Astrocyte (in vitro differentiated cells and primary cell): ENCODE data around the gene LRIG1. TPM values are rescaled to one million over a fixed set of nuclear protein-coding genes. Genes with fewer than 3 reads are reported as not detected.

Source experiments
- DNase-seq: peaks from one replicate; pipeline ENCODE4 v3.0.0-alpha.2; 2010; ENCODE audit warnings: low read depth
- FAIRE-seq: peaks from 2 replicates; lab custom pipeline; 2011; peaks lifted over from hg19 to GRCh38; lab: Jason Lieb, UNC
- H2AFZ ChIP-seq: 2 replicates; pipeline ENCODE4 v1.6.0; 2012; ENCODE audit warnings: low read depth, low read length, inconsistent platforms
- H3K27ac ChIP-seq: 2 replicates; pipeline ENCODE4 v1.5.1; 2011; ENCODE audit warnings: low read depth, low read length, inconsistent platforms
- H3K27me3 ChIP-seq: 2 replicates; pipeline ENCODE4 v1.6.0; 2011; ENCODE audit warnings: low read length, inconsistent platforms; ENCODE audit not compliant: insufficient read depth
- H3K36me3 ChIP-seq: 2 replicates; pipeline ENCODE4 v1.5.1; 2011; ENCODE audit warnings: low read length, inconsistent platforms; ENCODE audit not compliant: insufficient read depth
- H3K4me1 ChIP-seq: 2 replicates; pipeline ENCODE4 v1.5.1; 2011; ENCODE audit warnings: low read length, inconsistent platforms; ENCODE audit not compliant: insufficient read depth
- H3K4me2 ChIP-seq: 2 replicates; pipeline ENCODE4 v1.6.0; 2012; ENCODE audit warnings: low read length, inconsistent platforms
- H3K4me3 ChIP-seq: 2 replicates; pipeline ENCODE4 v1.5.1; 2011; ENCODE audit warnings: low read depth, mild to moderate bottlenecking, low read length, inconsistent platforms; ENCODE audit not compliant: insufficient read depth
- H3K79me2 ChIP-seq: 2 replicates; pipeline ENCODE4 v1.6.0; 2012; ENCODE audit warnings: mild to moderate bottlenecking, low read length, inconsistent platforms; ENCODE audit not compliant: insufficient read depth
- H3K9ac ChIP-seq: 2 replicates; pipeline ENCODE4 v1.6.0; 2012; ENCODE audit warnings: mild to moderate bottlenecking, low read length, inconsistent platforms
- H3K9me3 ChIP-seq: 2 replicates; pipeline ENCODE4 v1.5.1; 2012; ENCODE audit warnings: low read depth, mild to moderate bottlenecking, low read length, inconsistent platforms; ENCODE audit not compliant: insufficient read depth
- H4K20me1 ChIP-seq: 2 replicates; pipeline ENCODE4 v1.6.0; 2012; ENCODE audit warnings: low read length, inconsistent platforms; ENCODE audit not compliant: insufficient read depth
- H3K27ac Mint-ChIP-seq: one replicate; pipeline ENCODE4 v1.8.0; 2021; ENCODE audit warnings: mild to moderate bottlenecking, mixed read lengths; ENCODE audit not compliant: unreplicated experiment
- H3K27me3 Mint-ChIP-seq: one replicate; pipeline ENCODE4 v1.8.0; 2021; ENCODE audit warnings: low read depth, mixed read lengths; ENCODE audit not compliant: unreplicated experiment
- H3K36me3 Mint-ChIP-seq: one replicate; pipeline ENCODE4 v1.8.0; 2021; ENCODE audit warnings: low read depth, mixed read lengths; ENCODE audit not compliant: unreplicated experiment
- H3K4me1 Mint-ChIP-seq: one replicate; pipeline ENCODE4 v1.8.0; 2021; ENCODE audit warnings: low read depth, mixed read lengths; ENCODE audit not compliant: unreplicated experiment
- H3K4me3 Mint-ChIP-seq: one replicate; pipeline ENCODE4 v1.8.0; 2021; ENCODE audit warnings: mild to moderate bottlenecking, moderate library complexity, mixed read lengths; ENCODE audit not compliant: unreplicated experiment
- H3K9me3 Mint-ChIP-seq: one replicate; pipeline ENCODE4 v1.8.0; 2021; ENCODE audit warnings: mild to moderate bottlenecking, mixed read lengths; ENCODE audit not compliant: unreplicated experiment
- CTCF ChIP-seq: IDR thresholded peaks from 2 replicates; pipeline ENCODE4 v1.5.1; 2011; ENCODE audit warnings: low read depth, mild to moderate bottlenecking, inconsistent platforms, low read length, moderate library complexity; ENCODE audit not compliant: insufficient read depth
- EZH2 ChIP-seq: IDR thresholded peaks from 2 replicates; pipeline ENCODE4 v1.6.1; 2012; ENCODE audit warnings: mild to moderate bottlenecking, low read length, inconsistent platforms; ENCODE audit not compliant: insufficient read depth
- total RNA-seq: library from RNA; stranded (reverse); gene quantifications from 2 replicates; pipeline ENCODE4 v1.2.1, GENCODE V29; 2021

Gene LRIG1
- total RNA-seq, 1 donor from 2014 or later: 39.7 TPM

DNA sequence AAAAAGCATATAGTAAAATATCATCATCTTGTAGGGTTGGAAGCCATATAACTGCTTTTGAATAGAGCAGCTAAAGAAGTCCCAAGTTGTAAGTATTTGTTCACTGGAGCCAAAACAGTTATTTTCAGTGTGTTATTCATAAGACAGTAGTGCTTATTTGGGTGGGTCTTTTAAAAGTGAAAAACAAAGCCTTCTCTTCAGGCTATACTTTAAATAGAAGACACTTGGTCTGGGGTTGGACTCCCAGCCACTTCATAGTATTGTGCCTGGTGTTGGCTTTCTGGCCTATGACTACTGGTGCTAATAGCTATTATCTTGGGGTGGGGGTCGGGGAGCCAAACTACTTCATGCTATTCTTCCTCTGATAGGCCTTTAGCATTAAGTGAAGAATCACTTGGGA, 144.8 kb downstream of the LRIG1 start:
- TF ChIP-seq CTCF (no peak), EZH2 (no peak)
- H4K20me1 ChIP-seq: no peaks in the 10 kb centered on the region
- no peak overlapping the region for H3K9ac ChIP-seq
- Mint-ChIP-seq H3K27me3 (no peaks in the 10 kb centered on the region), H3K27ac (no peak overlapping the region), H3K4me3 (no peak overlapping the region), H3K4me1 (peaks cover 15% of the 10 kb centered on the region), H3K36me3 (no peaks in the 10 kb centered on the region), H3K9me3 (no peaks in the 10 kb centered on the region)
- peaks cover 17% of the 10 kb centered on the region for H3K4me1 ChIP-seq
- H3K27ac ChIP-seq: no peak overlapping the region
- H2AFZ ChIP-seq: no peak overlapping the region
- no peaks in the 10 kb centered on the region for H3K9me3 ChIP-seq
- no peaks in the 10 kb centered on the region for H3K27me3 ChIP-seq
- H3K36me3 ChIP-seq: no peaks in the 10 kb centered on the region
- H3K4me3 ChIP-seq: no peak overlapping the region
- FAIRE-seq (no peak), DNase-seq (no peak)
- H3K79me2 ChIP-seq: no peaks in the 10 kb centered on the region
- no peak overlapping the region for H3K4me2 ChIP-seq

GRCh38 chr3:66355394-66355793, 145.4 kb downstream of the LRIG1 start:
- TF ChIP-seq EZH2 (no peak), CTCF (no peak)
- H3K27ac ChIP-seq: no peak overlapping the region
- FAIRE-seq (no peak), DNase-seq (no peak)
- no peaks in the 10 kb centered on the region for H3K9me3 ChIP-seq
- no peaks in the 10 kb centered on the region for H3K36me3 Mint-ChIP-seq
- no peaks in the 10 kb centered on the region for H3K27me3 Mint-ChIP-seq
- no peak overlapping the region for H3K4me3 Mint-ChIP-seq
- no peak overlapping the region for H3K27ac Mint-ChIP-seq
- no peak overlapping the region for H2AFZ ChIP-seq
- no peaks in the 10 kb centered on the region for H3K27me3 ChIP-seq
- peaks cover 19% of the 10 kb centered on the region for H3K4me1 Mint-ChIP-seq
- peaks cover 17% of the 10 kb centered on the region for H3K4me1 ChIP-seq
- H3K4me2 ChIP-seq: no peak overlapping the region
- H3K4me3 ChIP-seq: no peak overlapping the region
- H3K79me2 ChIP-seq: no peaks in the 10 kb centered on the region
- H4K20me1 ChIP-seq: no peaks in the 10 kb centered on the region
- no peaks in the 10 kb centered on the region for H3K9me3 Mint-ChIP-seq
- no peak overlapping the region for H3K9ac ChIP-seq
- H3K36me3 ChIP-seq: no peaks in the 10 kb centered on the region

DNA sequence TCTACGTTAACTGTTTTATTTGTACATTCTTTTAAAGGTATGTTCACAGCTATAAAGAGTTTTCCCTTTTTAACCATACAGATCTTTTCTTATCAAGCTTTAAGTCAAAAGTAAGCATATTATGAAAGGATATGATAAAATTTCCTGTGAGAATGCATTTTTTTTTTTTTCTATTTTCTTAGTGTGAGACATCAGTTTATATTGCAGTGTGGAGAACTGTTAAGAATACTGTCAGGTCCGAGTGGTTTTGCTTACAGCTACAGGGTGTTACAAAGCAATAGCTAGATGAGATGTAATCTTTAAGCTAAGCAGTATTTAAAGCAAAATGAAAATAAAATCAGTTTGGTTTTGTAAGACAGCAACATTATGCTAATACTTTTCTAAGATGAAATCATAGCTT, 146.8 kb downstream of the LRIG1 start:
- Histone ChIP-seq H3K27me3 (no peaks in the 10 kb centered on the region), H3K4me3 (no peak overlapping the region), H4K20me1 (no peaks in the 10 kb centered on the region), H3K36me3 (no peaks in the 10 kb centered on the region), H3K9ac (peak overlapping the region; percentile 42), H3K4me2 (peak overlapping the region; percentile 16), H3K27ac (peak overlapping the region; percentile 56), H2AFZ (no peak overlapping the region), H3K79me2 (no peaks in the 10 kb centered on the region), H3K4me1 (peaks cover 17% of the 10 kb centered on the region), H3K9me3 (no peaks in the 10 kb centered on the region)
- DNase-seq (no peak), FAIRE-seq (peak; percentile 26)
- Mint-ChIP-seq H3K4me1 (peaks cover 20% of the 10 kb centered on the region), H3K4me3 (no peak overlapping the region), H3K36me3 (no peaks in the 10 kb centered on the region), H3K9me3 (no peaks in the 10 kb centered on the region), H3K27ac (no peak overlapping the region), H3K27me3 (no peaks in the 10 kb centered on the region)
- TF ChIP-seq EZH2 (no peak), CTCF (no peak)
